OCI-LY7 (cell line): ENCODE results near the gene AP5M1. TPM values are rescaled to one million over a fixed set of nuclear protein-coding genes. Genes with fewer than 3 reads are reported as not detected.

Experiments used
- BruUV-seq: library from RNA; stranded (reverse); fragments of 400-500 nt; replicated peaks from 2 replicates; lab custom pipeline; 2021; lab: Mats Ljungman, UMichigan
- CTCF ChIA-PET: fragments of 300-600 bp; sonication (Branson Sonifier 250); formaldehyde crosslinking; loops from one replicate; lab custom pipeline; 2022; ENCODE audit warnings: antibody characterized with exemption; ENCODE audit not compliant: unreplicated experiment; lab: Charles Lee
- POLR2A ChIA-PET: fragments of 300-600 bp; sonication (Branson Sonifier 250); formaldehyde crosslinking; loops from one replicate; lab custom pipeline; 2022; ENCODE audit warnings: antibody characterized with exemption; lab: Charles Lee
- DNase-seq: peaks from one replicate; pipeline ENCODE4 v3.0.0-alpha.2; 2015; ENCODE audit warnings: low spot score
- H2AFZ ChIP-seq: fragments of 200-600 bp; sonication (generic), shearing (Covaris generic); 2 replicates; pipeline ENCODE4 v1.6.1; 2014; ENCODE audit warnings: mild to moderate bottlenecking, antibody characterized with exemption, low read length, moderate library complexity
- H3K27ac ChIP-seq: fragments of 200-600 bp; sonication (generic); 2 replicates; pipeline ENCODE4 v1.5.1; 2014; ENCODE audit warnings: mixed run types, low read depth, mild to moderate bottlenecking, moderate library complexity, low read length, inconsistent platforms; ENCODE audit not compliant: poor library complexity, severe bottlenecking
- H3K36me3 ChIP-seq: fragments of 200-600 bp; sonication (generic); 2 replicates; pipeline ENCODE4 v1.6.1; 2014; ENCODE audit warnings: mild to moderate bottlenecking, antibody characterized with exemption, low read length, moderate library complexity, mixed read lengths; ENCODE audit not compliant: insufficient read depth
- H3K4me1 ChIP-seq: fragments of 200-600 bp; sonication (generic); 2 replicates; pipeline ENCODE4 v1.5.1; 2014; ENCODE audit warnings: mild to moderate bottlenecking, low read length; ENCODE audit not compliant: insufficient read depth, poor library complexity, severe bottlenecking
- H3K4me2 ChIP-seq: fragments of 200-600 bp; sonication (generic); 2 replicates; pipeline ENCODE4 v1.6.1; 2014; ENCODE audit warnings: mild to moderate bottlenecking, low read length
- H3K4me3 ChIP-seq: fragments of 200-600 bp; sonication (generic); 2 replicates; pipeline ENCODE4 v1.5.1; 2014; ENCODE audit warnings: mild to moderate bottlenecking, low read depth, low read length; ENCODE audit not compliant: poor library complexity, severe bottlenecking
- H3K79me2 ChIP-seq: fragments of 200-600 bp; sonication (generic); 2 replicates; pipeline ENCODE4 v1.6.1; 2016; ENCODE audit warnings: low read depth, mild to moderate bottlenecking, low read length, moderate library complexity, mixed read lengths; ENCODE audit not compliant: insufficient read depth
- H3K9me2 ChIP-seq: fragments of 200-600 bp; sonication (generic); 2 replicates; pipeline ENCODE4 v1.6.1; 2016; ENCODE audit warnings: mild to moderate bottlenecking, low read length, mixed read lengths; ENCODE audit not compliant: insufficient read depth
- H3K9me3 ChIP-seq: fragments of 200-600 bp; sonication (generic); 2 replicates; pipeline ENCODE4 v1.6.1; 2014; ENCODE audit warnings: mild to moderate bottlenecking, mixed run types, low read length, mixed read lengths
- H4K20me1 ChIP-seq: fragments of 200-600 bp; sonication (generic); 2 replicates; pipeline ENCODE4 v1.6.1; 2014; ENCODE audit warnings: mild to moderate bottlenecking, antibody characterized with exemption, low read length, moderate library complexity, mixed read lengths; ENCODE audit not compliant: insufficient read depth
- CTCF ChIP-seq: fragments of 200-600 bp; sonication (generic); conservative IDR thresholded peaks from 2 replicates; pipeline ENCODE4 v1.5.1; 2014; ENCODE audit warnings: mild to moderate bottlenecking, antibody characterized with exemption, low read length, moderate library complexity, mixed read lengths
- EZH2phosphoT487 ChIP-seq: fragments of 200-600 bp; sonication (generic); IDR thresholded peaks from 2 replicates; pipeline ENCODE4 v1.6.1; 2018; ENCODE audit warnings: low read depth, borderline replicate concordance, mild to moderate bottlenecking, mixed run types, antibody characterized with exemption, low read length, moderate library complexity, mixed read lengths
- intact Hi-C: fragments of 100-400 bp; cut with micrococcal nuclease; formaldehyde crosslinking; loops from one replicate; pipeline ENCODE4 v1.10.0; 2022; ENCODE audit not compliant: unreplicated experiment
- total RNA-seq, 2 experiments: library from RNA; depleted of rRNA in 1 of 2; stranded (reverse); fragments of >200 nt in 1 of 2; shearing (Covaris generic) in 1 of 2; gene quantifications; 2 replicates each; pipeline ENCODE4 v1.2.3, GENCODE V29; 2014 to 2022

Gene AP5M1
- total RNA-seq, 2 experiments from 2014 or later, result 13.3 to 50.4 TPM

- no TSS peak for BruUV-seq
- no peak for DNase-seq
- ChIA-PET CTCF (no interaction called here), POLR2A (interaction anchor here (0.8 kb wide), 1 partner anchor 45 kb away, joined by 3 read pairs; no protein-coding TSS in a partner anchor)
- Histone ChIP-seq H3K9me3 (no peaks in the 10 kb centered on the region), H3K36me3 (no peaks in the 10 kb centered on the region), H3K4me2 (no peak overlapping the region), H3K4me3 (no peak overlapping the region), H3K9me2 (no peaks in the 10 kb centered on the region), H3K27ac (no peak overlapping the region), H4K20me1 (no peaks in the 10 kb centered on the region), H3K79me2 (no peaks in the 10 kb centered on the region), H3K4me1 (no peaks in the 10 kb centered on the region), H2AFZ (no peak overlapping the region)
- no peak for TF ChIP-seq CTCF
- TF ChIP-seq EZH2phosphoT487, result no peak
- intact Hi-C loops, result loop anchor here (10.0 kb wide), 1 partner anchor 760 kb away; no protein-coding TSS in a partner anchor
Observed at GRCh38 chr14:57314396-57315089, 45.8 kb downstream of the AP5M1 start.

- DNase-seq, result peak; percentile 79
- BruUV-seq, result no TSS peak
- TF ChIP-seq CTCF (peak; percentile 96), EZH2phosphoT487 (no peak)
- H2AFZ ChIP-seq, result no peak overlapping the region
- H3K4me2 ChIP-seq, result no peak overlapping the region
- H3K9me3 ChIP-seq, result no peaks in the 10 kb centered on the region
- no peaks in the 10 kb centered on the region for H4K20me1 ChIP-seq
- POLR2A ChIA-PET, result interaction anchor here (0.7 kb wide), 1 partner anchor 17 kb away, joined by 7 read pairs; no protein-coding TSS in a partner anchor
- H3K9me2 ChIP-seq, result no peaks in the 10 kb centered on the region
- no peaks in the 10 kb centered on the region for H3K36me3 ChIP-seq
- CTCF ChIA-PET, result no interaction called here
- no peaks in the 10 kb centered on the region for H3K79me2 ChIP-seq
- no peaks in the 10 kb centered on the region for H3K4me1 ChIP-seq
- intact Hi-C loops, result loop anchor here (1.0 to 10.0 kb wide), 3 partner anchors 657 to 826 kb away; no protein-coding TSS in a partner anchor
- no peak overlapping the region for H3K27ac ChIP-seq
- H3K4me3 ChIP-seq, result no peak overlapping the region
Observed at GRCh38 chr14:57317248-57317833, 48.6 kb downstream of the AP5M1 start.
